Nephron progenitor cell (in vitro differentiated cells): ENCODE measurements around the gene ANKH.

Experiments
- DNase-seq: peaks from one replicate; pipeline ENCODE4 v3.0.0; 2021
- H3K27ac Mint-ChIP-seq: 2 replicates; pipeline ENCODE4 v1.8.0; 2021; ENCODE audit warnings: mild to moderate bottlenecking, moderate library complexity, mixed read lengths
- H3K27me3 Mint-ChIP-seq: 2 replicates; pipeline ENCODE4 v1.8.0; 2021; ENCODE audit warnings: mild to moderate bottlenecking, low read depth, mixed read lengths; ENCODE audit not compliant: poor library complexity
- H3K36me3 Mint-ChIP-seq: 2 replicates; pipeline ENCODE4 v1.8.0; 2021; ENCODE audit warnings: low read depth, mixed read lengths
- H3K4me1 Mint-ChIP-seq: 2 replicates; pipeline ENCODE4 v1.8.0; 2021; ENCODE audit warnings: mixed read lengths
- H3K4me3 Mint-ChIP-seq: 2 replicates; pipeline ENCODE4 v1.8.0; 2021; ENCODE audit warnings: mild to moderate bottlenecking, moderate library complexity, mixed read lengths
- H3K9me3 Mint-ChIP-seq: 2 replicates; pipeline ENCODE4 v1.8.0; 2021; ENCODE audit warnings: mild to moderate bottlenecking, moderate library complexity, mixed read lengths
- CTCF ChIP-seq: fragments of 200-600 bp; sonication (generic); IDR thresholded peaks from 2 replicates; pipeline ENCODE4 v1.5.0; 2021; ENCODE audit warnings: antibody characterized with exemption

Gene ANKH

GRCh38 chr5:14894748-14895147 is 23.2 kb upstream of the ANKH start:
- peaks cover 18% of the 10 kb centered on the region for H3K27me3 Mint-ChIP-seq
- peaks cover 8% of the 10 kb centered on the region for H3K4me1 Mint-ChIP-seq
- no peak overlapping the region for H3K27ac Mint-ChIP-seq
- no peak for DNase-seq
- no peak overlapping the region for H3K4me3 Mint-ChIP-seq
- no peaks in the 10 kb centered on the region for H3K36me3 Mint-ChIP-seq
- no peak for TF ChIP-seq CTCF
- no peaks in the 10 kb centered on the region for H3K9me3 Mint-ChIP-seq

GRCh38 chr5:14893381-14893780 is 21.8 kb upstream of the ANKH start:
- DNase-seq = no peak
- Mint-ChIP-seq H3K4me3 (no peak overlapping the region), H3K4me1 (peaks cover 8% of the 10 kb centered on the region), H3K27me3 (peaks cover 19% of the 10 kb centered on the region), H3K27ac (peak overlapping the region; percentile 71), H3K36me3 (no peaks in the 10 kb centered on the region), H3K9me3 (no peaks in the 10 kb centered on the region)
- no peak for TF ChIP-seq CTCF

GRCh38 chr5:14890846-14891245 is 19.3 kb upstream of the ANKH start:
- Mint-ChIP-seq H3K4me1 (peaks cover 8% of the 10 kb centered on the region), H3K4me3 (no peak overlapping the region), H3K9me3 (no peaks in the 10 kb centered on the region), H3K27ac (no peak overlapping the region), H3K36me3 (no peaks in the 10 kb centered on the region), H3K27me3 (peaks cover 17% of the 10 kb centered on the region)
- TF ChIP-seq CTCF = no peak
- DNase-seq = no peak

GRCh38 chr5:14884062-14884612 is 12.6 kb upstream of the ANKH start:
- no peak for DNase-seq
- H3K27me3 Mint-ChIP-seq = peaks cover 15% of the 10 kb centered on the region
- peaks cover 3% of the 10 kb centered on the region for H3K4me1 Mint-ChIP-seq
- H3K9me3 Mint-ChIP-seq = no peaks in the 10 kb centered on the region
- no peak for TF ChIP-seq CTCF
- no peaks in the 10 kb centered on the region for H3K36me3 Mint-ChIP-seq
- no peak overlapping the region for H3K4me3 Mint-ChIP-seq
- H3K27ac Mint-ChIP-seq = no peak overlapping the region

- Mint-ChIP-seq H3K27ac (peak overlapping the region; percentile 85), H3K4me1 (peaks cover 3% of the 10 kb centered on the region), H3K27me3 (peaks cover 27% of the 10 kb centered on the region), H3K4me3 (no peak overlapping the region), H3K9me3 (no peaks in the 10 kb centered on the region), H3K36me3 (no peaks in the 10 kb centered on the region)
- TF ChIP-seq CTCF = no peak
- DNase-seq = no peak
Observed at GRCh38 chr5:14882658-14883580, 11.3 kb upstream of the ANKH start.
